CD4-positive, alpha-beta memory T cell (primary cell): ENCODE measurements around the gene ABRACL. TPM values are rescaled to one million over a fixed set of nuclear protein-coding genes. Genes with fewer than 3 reads are reported as not detected.
A peak's percentile ranks its signal among the peaks of the same experiment; 100 is the strongest.

Experiments used
- CTCF ChIA-PET: fragments of 350-600 bp; sonication (Branson Sonifier 250); formaldehyde crosslinking; loops from one replicate; lab custom pipeline; 2021; ENCODE audit warnings: inconsistent platforms; ENCODE audit not compliant: partially characterized antibody; lab: Charles Lee
- POLR2A ChIA-PET: fragments of 350-600 bp; sonication (Branson Sonifier 250); formaldehyde crosslinking; loops from one replicate; lab custom pipeline; 2021; ENCODE audit not compliant: partially characterized antibody; lab: Charles Lee
- DNase-seq, 5 donors: peaks; one replicate each; pipeline versions ENCODE4 v3.0.0 to v3.0.0-alpha.2; 2020 to 2022; ENCODE audit warnings: mixed read lengths in 1 of 5
- H3K27ac ChIP-seq: one replicate; pipeline ENCODE4 v1.7.0; 2013; ENCODE audit warnings: low read depth, low read length
- H3K27me3 ChIP-seq: 2 replicates; pipeline ENCODE4 v1.7.0; 2013; ENCODE audit warnings: mild to moderate bottlenecking, low read length, moderate library complexity; ENCODE audit not compliant: insufficient read depth
- H3K36me3 ChIP-seq: 2 replicates; pipeline ENCODE4 v1.7.0; 2013; ENCODE audit warnings: mild to moderate bottlenecking, low read length, moderate library complexity; ENCODE audit not compliant: insufficient read depth
- H3K4me1 ChIP-seq: 2 replicates; pipeline ENCODE4 v1.7.0; 2013; ENCODE audit warnings: mild to moderate bottlenecking, low read length, moderate library complexity; ENCODE audit not compliant: insufficient read depth
- H3K4me3 ChIP-seq, 2 donors: one replicate each; pipeline ENCODE4 v1.7.0; 2013; ENCODE audit warnings: low read length in 2 of 2, mild to moderate bottlenecking in 1 of 2
- H3K9me3 ChIP-seq, 2 donors: one replicate each; pipeline ENCODE4 v1.7.0; 2013; ENCODE audit warnings: low read length in 2 of 2, control low read depth in 1 of 2; ENCODE audit not compliant: control insufficient read depth in 1 of 2
- H3K27ac Mint-ChIP-seq, 7 donors: one replicate each; pipeline ENCODE4 v1.8.0; 2020 to 2021; ENCODE audit warnings: mixed read lengths in 7 of 7, mild to moderate bottlenecking in 6 of 7, inconsistent platforms in 3 of 7, moderate library complexity in 3 of 7
- H3K27me3 Mint-ChIP-seq, 2 donors: one replicate each; pipeline ENCODE4 v1.8.0; 2020 to 2021; ENCODE audit warnings: mixed read lengths in 2 of 2
- H3K36me3 Mint-ChIP-seq, 2 donors: one replicate each; pipeline ENCODE4 v1.8.0; 2020 to 2021; ENCODE audit warnings: mixed read lengths in 2 of 2, inconsistent platforms in 1 of 2, mild to moderate bottlenecking in 1 of 2
- H3K4me1 Mint-ChIP-seq, 4 donors: one replicate each; pipeline ENCODE4 v1.8.0; 2020 to 2021; ENCODE audit warnings: mixed read lengths in 4 of 4, mild to moderate bottlenecking in 1 of 4
- H3K4me3 Mint-ChIP-seq, 8 donors: one replicate each; pipeline ENCODE4 v1.8.0; 2020 to 2021; ENCODE audit warnings: mixed read lengths in 8 of 8, mild to moderate bottlenecking in 7 of 8, moderate library complexity in 6 of 8, inconsistent platforms in 3 of 8
- H3K9me3 Mint-ChIP-seq, 8 donors: one replicate each; pipeline ENCODE4 v1.8.0; 2020 to 2021; ENCODE audit warnings: mixed read lengths in 8 of 8, mild to moderate bottlenecking in 5 of 8, inconsistent platforms in 3 of 8, moderate library complexity in 1 of 8
- intact Hi-C: fragments of 100-400 bp; cut with micrococcal nuclease; formaldehyde crosslinking; loops from one replicate; pipeline ENCODE4 v1.15.1; 2023
- polyA plus RNA-seq, 2 donors: library from polyadenylated mRNA; unstranded; fragments of 300-500 nt; fragmentation: Illumina TruSeq; gene quantifications; one replicate each; pipeline ENCODE4 v1.2.3, GENCODE V29; 2021
- total RNA-seq, 2 experiments: library from RNA; stranded (reverse); gene quantifications; one replicate each; pipeline ENCODE4 v1.2.3, GENCODE V29; 2021

The ABRACL gene
- total and polyA plus RNA-seq, 4 experiments from 2014 or later = 103 to 289 (median 180) TPM

DNA sequence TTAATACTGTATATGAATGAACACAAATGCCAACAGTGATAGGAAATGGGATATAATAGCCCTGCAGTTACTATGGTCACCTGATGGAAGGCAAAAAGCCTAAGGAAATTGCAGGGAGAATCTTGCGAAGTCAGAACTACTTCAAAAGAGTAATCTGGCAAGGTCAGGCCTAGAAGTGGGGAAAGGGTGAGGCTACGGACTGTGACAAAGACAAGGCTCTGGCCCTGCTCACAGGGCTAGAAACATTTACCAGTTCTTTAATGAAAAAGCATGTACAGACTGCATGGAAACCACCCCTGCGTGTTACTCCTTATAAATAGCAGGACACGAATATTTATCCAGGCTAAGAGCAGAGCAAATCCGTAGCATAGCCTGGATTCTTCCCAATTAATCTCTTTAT lies 53.8 kb downstream of the ABRACL start:
- Mint-ChIP-seq H3K4me3 (no peak overlapping the region), H3K27ac (peak overlapping the region in 1 of 7 donors; percentile 9), H3K36me3 (no peaks in the 10 kb centered on the region), H3K9me3 (peaks cover 0 to 2% (median 0%) of the 10 kb centered on the region in 8 donors), H3K27me3 (no peaks in the 10 kb centered on the region), H3K4me1 (peaks cover 0 to 10% (median 6%) of the 10 kb centered on the region in 4 donors)
- H3K4me3 ChIP-seq = no peak overlapping the region
- no peaks in the 10 kb centered on the region for H3K27me3 ChIP-seq
- POLR2A ChIA-PET = no interaction called here
- no peaks in the 10 kb centered on the region for H3K4me1 ChIP-seq
- CTCF ChIA-PET = no interaction called here
- H3K36me3 ChIP-seq = no peaks in the 10 kb centered on the region
- no peak for DNase-seq
- intact Hi-C loops = no loop called here
- no peaks in the 10 kb centered on the region for H3K9me3 ChIP-seq
- no peak overlapping the region for H3K27ac ChIP-seq

GRCh38 chr6:139091826-139092225 lies 63.3 kb downstream of the ABRACL start:
- ChIA-PET CTCF (no interaction called here), POLR2A (no interaction called here)
- H3K27ac ChIP-seq = no peak overlapping the region
- DNase-seq = no peak
- Mint-ChIP-seq H3K27me3 (no peaks in the 10 kb centered on the region), H3K36me3 (peaks cover 0 to 4% of the 10 kb centered on the region in 2 donors), H3K4me3 (no peak overlapping the region), H3K9me3 (peaks cover 2 to 10% (median 4%) of the 10 kb centered on the region in 8 donors), H3K4me1 (peaks cover 0 to 20% (median 3%) of the 10 kb centered on the region in 4 donors), H3K27ac (no peak overlapping the region)
- H3K9me3 ChIP-seq = no peaks in the 10 kb centered on the region
- peaks cover 5% of the 10 kb centered on the region for H3K4me1 ChIP-seq
- intact Hi-C loops = no loop called here
- H3K27me3 ChIP-seq = no peaks in the 10 kb centered on the region
- H3K36me3 ChIP-seq = no peaks in the 10 kb centered on the region
- H3K4me3 ChIP-seq = no peak overlapping the region

Other genes with a start within 250 kb of the ABRACL start
- not detected for gene ECT2L, start 232.7 kb upstream of the ABRACL start, total RNA-seq
- under 1 TPM in 1 of 2 donors, not detected in 1; 0.13 TPM for gene ECT2L, start 232.7 kb upstream of the ABRACL start, polyA plus RNA-seq
- gene REPS1, start 40.5 kb upstream of the ABRACL start, total RNA-seq = 10 to 100 TPM; 61.7 to 69.3 TPM
- 10 to 100 TPM; 22.3 to 44.2 TPM for gene REPS1, start 40.5 kb upstream of the ABRACL start, polyA plus RNA-seq
- gene HECA, start 106.3 kb downstream of the ABRACL start, total RNA-seq = 100 to 1,000 TPM; 154 to 161 TPM
- 10 to 100 TPM in 1 of 2 donors, 1 to 10 TPM in 1; 5.4 to 12.1 TPM for gene HECA, start 106.3 kb downstream of the ABRACL start, polyA plus RNA-seq